GM18951 (cell line): ENCODE measurements around the gene PPM1H.
"Not testable (repeated sequence)": the region's sequence is repeated elsewhere in the genome, so short reads cannot be mapped to it uniquely, and the experiment has no call there.

ENCODE experiments used
- POLR2A ChIP-seq: IDR thresholded peaks from 4 replicates; pipeline ENCODE4 v1.6.1; 2011; ENCODE audit warnings: mild to moderate bottlenecking; ENCODE audit not compliant: insufficient read length, insufficient read depth; ENCODE audit errors: extremely low read depth
- in situ Hi-C: fragments of 300-500 bp; cut with MboI; formaldehyde crosslinking; loops from one replicate; pipeline ENCODE4 v1.12.0; 2022; ENCODE audit warnings: low sequenced_read_pairs, mixed read lengths, inconsistent platforms; ENCODE audit not compliant: unreplicated experiment

The PPM1H gene

GRCh38 chr12:62817556-62818271, 117.2 kb downstream of the PPM1H start:
- TF ChIP-seq POLR2A: no peak
- in situ Hi-C loops: no loop called here

- no peak for TF ChIP-seq POLR2A
- in situ Hi-C loops: no loop called here
Observed at GRCh38 chr12:62814243-62814642, 120.7 kb downstream of the PPM1H start.

- in situ Hi-C loops: no loop called here
- no peak for TF ChIP-seq POLR2A
Observed at GRCh38 chr12:62813031-62813829, 121.7 kb downstream of the PPM1H start.

- in situ Hi-C loops: not testable (repeated sequence)
Observed at GRCh38 chr12:62811481-62811880, 123.5 kb downstream of the PPM1H start.

DNA sequence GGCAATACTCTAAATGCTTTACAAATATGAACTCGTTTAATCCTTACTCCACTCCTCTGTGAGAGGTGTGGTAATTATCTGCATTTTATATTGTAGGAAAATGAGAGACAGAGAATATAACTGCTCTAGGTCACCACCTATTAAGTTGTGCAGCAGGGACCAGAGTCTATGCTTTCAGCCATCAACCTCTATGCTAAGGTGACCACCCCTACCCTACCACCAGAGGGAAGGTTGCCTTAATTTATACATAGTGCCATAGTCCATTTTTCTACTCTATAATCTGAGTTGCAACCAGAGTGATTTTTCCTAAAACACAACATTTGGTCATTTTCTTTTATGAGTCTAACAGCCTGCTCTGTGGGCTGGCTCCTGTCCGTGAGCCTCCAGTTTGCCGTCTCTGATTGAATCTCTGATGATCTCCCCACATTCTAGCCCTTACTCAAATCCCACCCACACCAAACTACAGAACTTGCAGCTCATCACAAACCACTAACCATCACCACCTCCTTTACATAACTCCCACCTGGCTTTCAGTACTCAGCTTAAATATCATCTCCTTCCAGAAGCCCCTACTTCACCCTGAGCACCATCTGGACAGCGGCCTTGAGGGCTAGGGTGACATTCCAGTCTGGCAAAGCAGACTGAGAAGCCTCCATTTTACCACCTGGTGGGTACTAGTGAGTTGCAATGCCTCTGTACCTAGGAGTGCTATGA, 126.6 kb downstream of the PPM1H start:
- in situ Hi-C loops: loop anchor here (5.0 kb wide), 1 partner anchor 366 kb away; no protein-coding TSS in a partner anchor
- no peak for TF ChIP-seq POLR2A

DNA sequence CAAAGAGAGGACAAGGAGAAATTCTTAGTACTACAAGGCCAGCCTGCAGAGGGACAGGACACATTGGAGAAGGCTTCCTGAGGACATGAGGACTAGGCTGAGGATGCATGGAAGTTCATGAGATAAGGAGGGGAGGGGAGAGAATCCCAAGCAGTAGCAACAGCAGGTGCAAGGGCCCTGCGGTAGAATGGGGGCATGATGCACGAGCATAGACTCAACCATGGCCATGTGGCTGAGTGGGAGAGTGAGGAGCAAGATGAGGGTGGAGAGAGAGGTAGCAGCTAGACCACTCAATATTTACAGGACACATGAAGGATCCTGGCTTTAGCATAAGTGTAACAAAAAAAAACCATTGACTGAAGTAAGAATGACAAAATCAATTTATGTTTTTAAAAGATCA, 128.1 kb downstream of the PPM1H start:
- no peak for TF ChIP-seq POLR2A
- in situ Hi-C loops: loop anchor here (5.0 kb wide), 1 partner anchor 365 kb away; no protein-coding TSS in a partner anchor

- in situ Hi-C loops: loop anchor here (5.0 kb wide), 1 partner anchor 364 kb away; no protein-coding TSS in a partner anchor
- TF ChIP-seq POLR2A: no peak
Observed at GRCh38 chr12:62806244-62806836, 128.6 kb downstream of the PPM1H start.

- in situ Hi-C loops: loop anchor here (5.0 kb wide), 1 partner anchor 363 kb away; no protein-coding TSS in a partner anchor
Observed at GRCh38 chr12:62805517-62805916, 129.4 kb downstream of the PPM1H start.

GRCh38 chr12:62803756-62804155, 131.2 kb downstream of the PPM1H start:
- no peak for TF ChIP-seq POLR2A
- in situ Hi-C loops: no loop called here

More at GRCh38 chr12:62805517-62805916, 129.4 kb downstream of the PPM1H start:
- no peak for TF ChIP-seq POLR2A

GRCh38 chr12:62802984-62803383, 132.0 kb downstream of the PPM1H start:
- in situ Hi-C loops: no loop called here
- no peak for TF ChIP-seq POLR2A

- in situ Hi-C loops: no loop called here
- no peak for TF ChIP-seq POLR2A
Observed at GRCh38 chr12:62802321-62802720, 132.6 kb downstream of the PPM1H start.

- in situ Hi-C loops: no loop called here
- TF ChIP-seq POLR2A: no peak
Observed at GRCh38 chr12:62801796-62802195, 133.2 kb downstream of the PPM1H start.
